Stimulated activated CD8-positive, alpha-beta memory T cell treated with anti-CD3 and anti-CD28 coated beads, Interleukin-12 subunit alpha, Interleukin-12 subunit beta, amount 100 ng/mL, for 1 hour (primary cell): ENCODE measurements around the gene SEC31A.

Experiments
- DNase-seq: peaks from one replicate; pipeline ENCODE4 v3.0.0-alpha.2; 2020; ENCODE audit warnings: low read depth

Gene SEC31A

DNA sequence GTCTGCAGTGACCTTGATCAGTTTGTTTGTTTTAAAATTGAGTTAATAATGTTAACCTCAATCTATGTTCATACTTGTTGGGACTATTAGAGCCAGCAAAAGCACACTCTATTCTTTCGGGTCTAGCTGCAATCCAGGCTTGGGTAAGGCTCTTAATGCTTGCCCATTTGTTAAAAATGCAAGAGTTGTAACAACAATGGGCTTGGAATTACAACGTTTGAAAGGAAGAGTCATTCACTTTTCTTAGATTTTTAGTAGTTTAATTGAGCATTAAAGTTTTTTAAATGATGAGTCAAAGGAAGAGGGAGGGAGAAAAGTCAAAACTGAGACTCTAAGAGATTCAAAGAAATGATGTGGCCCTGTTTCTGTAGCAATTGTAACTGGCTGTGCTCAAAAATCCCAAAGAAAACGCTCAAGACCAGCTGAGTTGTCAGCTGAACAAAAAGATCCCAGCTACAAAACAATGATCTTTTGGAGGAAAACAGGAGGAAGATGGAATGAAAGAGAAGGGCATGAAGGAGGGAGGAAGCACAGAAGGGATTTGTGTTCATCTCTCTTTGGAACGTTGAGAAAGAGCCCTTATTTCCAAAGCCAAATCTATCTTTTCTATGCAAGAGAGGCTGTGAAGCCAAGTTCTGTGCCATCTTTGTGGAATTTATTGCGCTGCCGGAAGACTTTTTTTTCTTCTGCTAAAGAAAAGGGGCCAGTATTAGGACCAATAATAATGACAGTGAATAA lies 97.9 kb downstream of the SEC31A start:
- no peak for DNase-seq

DNA sequence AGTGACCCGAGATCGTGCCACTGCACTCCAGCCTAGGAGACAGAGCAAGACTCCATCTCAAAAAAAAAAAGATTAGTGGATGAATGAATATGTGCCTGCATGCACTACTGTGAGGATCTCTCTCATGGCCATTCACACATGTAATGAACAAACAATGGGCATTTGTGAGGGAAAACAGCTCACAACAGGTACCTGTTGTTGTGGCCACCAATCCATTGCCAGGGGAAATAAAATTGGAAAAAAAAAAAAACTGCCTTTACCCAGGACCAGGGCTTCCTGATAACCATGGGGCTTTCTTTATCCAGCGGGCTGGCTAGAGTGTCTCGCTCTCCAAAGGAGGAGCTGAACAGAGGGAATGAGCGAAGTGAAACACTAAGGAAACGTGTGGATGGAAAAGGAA lies 99.8 kb downstream of the SEC31A start:
- no peak for DNase-seq

DNA sequence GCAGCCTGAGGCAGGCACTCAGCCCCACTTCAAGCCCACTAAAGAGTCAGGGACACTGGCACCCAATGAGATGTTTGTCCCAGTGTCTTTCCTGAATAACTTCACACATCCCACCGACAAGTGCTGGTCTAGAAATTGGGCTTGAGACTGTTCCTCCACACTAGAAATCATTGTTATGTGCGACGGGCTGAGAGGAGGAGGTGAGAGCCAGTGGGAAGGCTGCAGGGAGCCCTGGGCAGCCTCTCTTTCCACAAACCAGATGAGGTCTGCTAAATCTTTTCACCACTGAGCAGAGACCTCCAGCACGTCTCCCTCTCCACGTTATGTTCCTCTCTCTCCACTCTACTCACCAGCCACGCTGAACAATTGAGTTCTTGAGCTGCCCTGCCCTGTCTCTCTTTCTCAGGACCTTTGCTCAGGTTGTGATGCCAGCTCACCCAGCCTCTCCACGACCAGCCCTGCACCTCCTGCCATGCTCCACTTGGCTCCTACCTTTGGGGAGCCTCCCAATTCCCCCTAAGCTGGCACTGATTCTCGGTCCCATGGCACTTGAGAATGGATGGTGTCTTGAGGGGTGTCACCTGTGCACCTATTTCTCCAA lies 100.8 kb downstream of the SEC31A start:
- no peak for DNase-seq

DNA sequence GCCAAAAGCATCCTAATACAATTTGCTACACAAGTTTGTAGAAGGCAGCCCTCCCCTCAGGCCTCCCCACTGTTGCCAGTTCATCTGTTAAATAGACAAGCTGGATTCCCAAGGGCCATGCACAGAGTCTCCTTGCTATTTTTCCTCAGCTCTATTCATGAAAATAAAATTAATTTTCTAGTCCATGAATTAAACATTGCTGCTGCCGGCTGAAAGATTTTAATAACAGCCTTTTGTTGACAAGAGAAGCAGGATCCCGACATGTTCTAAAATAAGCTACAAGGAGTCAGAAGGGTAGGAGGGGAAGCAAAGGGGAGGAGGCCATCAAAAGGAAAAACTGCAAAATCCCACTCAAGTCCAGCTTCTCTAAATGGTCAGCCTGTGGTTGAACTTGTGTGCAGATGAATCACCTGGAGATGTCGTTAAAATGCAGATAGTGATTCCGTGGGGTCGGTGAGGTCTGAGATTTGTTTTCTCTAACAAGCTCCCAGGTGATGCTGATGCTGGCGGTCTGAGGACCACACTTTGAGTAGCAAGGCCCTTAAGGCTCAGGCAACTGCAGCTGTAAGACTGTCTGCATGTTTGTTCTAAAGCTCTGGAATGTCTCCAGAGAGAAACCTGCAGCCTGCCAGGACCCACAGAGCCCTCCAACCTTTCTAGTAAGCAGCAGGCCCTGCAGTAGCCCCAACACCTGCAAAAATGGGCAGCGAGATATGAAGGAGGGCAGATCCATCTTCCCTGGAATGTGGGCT lies 101.8 kb downstream of the SEC31A start:
- DNase-seq = no peak

DNA sequence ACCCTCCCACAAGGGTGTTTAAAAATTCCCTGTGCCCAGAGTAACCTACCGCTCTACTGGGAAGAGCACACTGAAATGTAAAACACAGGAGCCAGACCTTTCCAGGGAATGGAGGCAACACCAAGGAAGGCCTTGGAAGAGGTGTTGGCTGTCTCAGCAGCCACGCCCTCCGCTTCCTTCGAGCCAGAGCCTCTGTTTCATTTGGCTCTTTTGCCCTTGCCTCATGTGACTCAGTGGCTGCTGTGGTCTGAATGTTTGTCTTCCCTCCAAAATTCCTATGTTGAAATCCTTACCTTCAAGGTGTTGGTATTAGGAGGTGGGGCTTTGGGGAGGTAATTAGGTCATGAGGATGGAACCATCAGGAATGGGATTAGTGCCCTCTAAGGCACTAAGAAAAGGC lies 103.6 kb downstream of the SEC31A start:
- DNase-seq = no peak

DNA sequence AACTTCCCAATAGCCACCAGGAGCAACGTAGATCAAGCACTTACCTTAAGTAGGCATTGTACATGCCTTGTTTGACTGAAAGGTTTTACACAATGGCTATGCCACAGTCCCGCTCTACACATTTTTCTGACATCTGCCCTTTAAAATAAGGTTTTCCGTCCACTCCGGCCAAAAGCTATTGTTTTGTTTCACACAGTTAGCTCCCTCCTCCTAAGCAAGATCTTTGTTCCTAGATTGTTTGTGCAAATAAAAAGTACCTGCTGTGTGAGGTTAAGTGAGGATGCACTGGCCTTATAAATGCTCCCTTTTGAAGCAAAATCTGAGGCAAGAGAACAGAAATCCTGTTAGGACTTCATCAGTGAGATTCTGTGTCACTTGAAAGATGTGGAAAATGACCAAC lies 104.1 kb downstream of the SEC31A start:
- no peak for DNase-seq

DNA sequence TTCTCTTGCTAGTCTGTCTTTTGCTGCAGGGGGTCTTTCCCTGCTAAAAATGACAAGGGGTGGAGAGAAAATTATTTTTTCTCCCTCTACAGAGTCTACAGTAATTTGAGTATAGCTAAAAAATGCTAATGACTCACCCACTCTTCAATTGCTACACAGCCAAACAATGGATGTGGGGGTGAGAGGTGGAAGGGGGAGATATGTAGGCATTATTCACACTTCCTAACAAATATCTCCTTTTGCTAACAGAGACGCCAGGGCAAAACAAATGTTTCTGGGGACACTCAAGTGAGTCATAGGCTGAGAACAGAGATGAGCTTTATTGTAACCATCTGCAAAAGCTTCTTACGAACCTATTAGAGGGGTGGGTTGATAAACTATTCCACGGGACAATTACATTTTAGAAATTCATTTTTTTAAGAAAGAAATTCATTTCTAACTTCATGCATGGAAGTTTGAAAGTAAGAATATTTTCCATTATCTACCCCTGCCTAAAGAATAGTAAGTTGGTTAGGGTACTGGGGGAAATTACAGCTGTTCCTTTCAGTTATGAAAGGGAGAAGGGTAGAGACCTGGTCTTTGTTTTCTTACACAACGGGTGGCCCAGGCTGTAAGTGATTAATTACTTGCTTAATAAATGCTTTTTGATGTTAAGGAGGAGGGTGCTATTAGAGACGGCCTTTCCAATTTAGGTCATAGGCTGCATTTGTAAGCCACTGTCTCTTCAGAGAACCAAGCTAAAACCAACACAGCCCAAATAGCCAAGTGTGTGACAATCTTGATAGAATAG lies 105.1 kb downstream of the SEC31A start:
- DNase-seq = no peak

DNA sequence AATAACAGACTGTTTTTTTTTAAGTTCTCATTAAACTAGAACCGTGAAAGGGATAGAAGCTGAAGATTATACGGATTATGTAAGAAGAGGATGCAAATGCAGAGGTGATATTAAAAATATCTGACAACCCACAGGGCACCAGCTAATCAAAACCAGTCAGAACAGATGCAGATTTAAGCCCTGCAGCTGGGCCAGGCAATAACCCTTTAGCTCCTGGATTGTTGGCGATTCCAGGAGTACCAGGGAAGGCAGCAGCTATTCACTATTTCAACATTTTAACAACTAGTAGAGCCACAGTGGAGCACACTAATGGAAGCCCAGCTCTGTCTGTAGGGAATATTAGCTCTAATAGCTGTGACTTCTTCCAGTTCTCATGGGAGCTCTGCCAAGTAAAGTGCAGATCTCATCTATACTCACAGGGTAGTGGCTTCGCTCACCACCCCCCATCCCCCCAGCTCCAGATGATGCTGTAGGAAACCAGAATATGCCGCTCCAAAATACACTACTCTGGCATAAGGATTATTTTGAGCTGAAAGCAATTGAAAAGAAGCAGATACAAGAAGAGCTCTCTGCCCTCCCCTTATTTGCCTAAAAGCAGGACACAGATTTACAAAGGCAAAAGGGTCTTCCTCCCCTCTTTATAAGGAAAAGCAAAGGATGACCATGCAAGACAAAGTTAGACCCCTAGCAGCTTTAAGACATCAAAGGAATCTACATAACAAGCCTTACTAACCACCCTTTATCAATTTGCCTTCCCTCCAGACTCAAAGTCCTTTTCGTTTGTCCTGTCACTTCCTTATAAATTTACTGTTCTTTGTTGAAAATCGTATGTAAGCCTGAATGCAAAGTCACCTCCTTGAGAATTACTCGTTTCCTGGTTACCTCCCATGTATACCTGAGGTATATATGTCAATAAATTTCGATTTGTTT lies 106.0 kb downstream of the SEC31A start:
- DNase-seq = no peak

DNA sequence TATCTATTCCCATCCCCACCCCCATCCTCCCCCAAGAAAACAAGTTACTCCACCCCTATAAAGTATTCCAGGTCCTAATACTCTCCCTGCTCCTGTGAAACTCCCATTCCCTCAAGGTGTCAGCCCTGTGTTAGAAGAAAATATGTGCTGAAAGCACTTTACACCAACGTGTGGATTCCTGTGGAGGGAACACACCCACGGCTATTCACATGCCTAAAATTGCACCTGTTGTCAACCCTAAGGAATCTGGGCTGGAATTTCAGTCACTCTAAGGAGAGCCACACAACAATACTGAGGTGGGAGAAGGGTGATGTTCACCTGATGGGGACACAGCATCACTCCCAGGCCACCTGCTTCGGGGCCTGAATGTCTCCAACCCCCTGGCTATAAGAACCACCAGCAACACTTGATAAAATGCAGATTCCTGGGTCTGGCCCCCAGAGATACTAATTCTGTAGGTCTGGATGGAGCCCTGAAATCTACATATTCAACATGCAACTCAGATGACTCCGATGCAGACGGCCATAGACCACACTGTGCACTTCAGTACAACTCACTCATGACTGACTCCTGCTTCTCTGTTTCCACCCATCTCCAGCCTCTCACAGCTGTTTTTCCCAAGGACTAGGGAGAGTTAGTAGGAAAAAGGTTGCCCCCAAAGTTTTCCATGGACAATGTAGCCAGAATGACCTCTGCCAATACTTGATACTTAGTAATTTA lies 108.2 kb downstream of the SEC31A start:
- no peak for DNase-seq

DNA sequence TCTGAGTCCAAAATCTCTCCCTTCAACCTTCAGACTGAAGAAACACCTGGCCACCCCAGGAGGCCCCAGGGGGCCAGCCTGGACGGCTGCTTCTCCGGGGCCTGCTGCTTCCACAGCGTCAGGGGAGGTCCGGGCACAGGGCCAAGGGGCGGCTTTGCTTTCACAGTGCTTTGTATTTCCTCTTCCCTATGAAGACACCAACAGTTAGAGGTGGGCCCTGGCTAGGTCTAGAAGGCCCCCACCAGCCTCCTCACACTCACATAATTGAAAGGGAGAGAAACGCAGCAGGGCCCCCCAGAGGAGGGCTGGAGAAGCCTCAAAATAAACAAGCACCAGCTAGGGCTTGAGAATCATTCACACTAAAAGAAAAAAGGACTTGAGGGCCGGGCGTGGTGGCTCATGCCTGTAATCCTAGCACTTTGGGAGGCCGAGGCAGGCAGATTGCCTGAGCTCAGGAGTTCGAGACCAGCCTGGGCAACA lies 110.2 kb downstream of the SEC31A start:
- no peak for DNase-seq

DNA sequence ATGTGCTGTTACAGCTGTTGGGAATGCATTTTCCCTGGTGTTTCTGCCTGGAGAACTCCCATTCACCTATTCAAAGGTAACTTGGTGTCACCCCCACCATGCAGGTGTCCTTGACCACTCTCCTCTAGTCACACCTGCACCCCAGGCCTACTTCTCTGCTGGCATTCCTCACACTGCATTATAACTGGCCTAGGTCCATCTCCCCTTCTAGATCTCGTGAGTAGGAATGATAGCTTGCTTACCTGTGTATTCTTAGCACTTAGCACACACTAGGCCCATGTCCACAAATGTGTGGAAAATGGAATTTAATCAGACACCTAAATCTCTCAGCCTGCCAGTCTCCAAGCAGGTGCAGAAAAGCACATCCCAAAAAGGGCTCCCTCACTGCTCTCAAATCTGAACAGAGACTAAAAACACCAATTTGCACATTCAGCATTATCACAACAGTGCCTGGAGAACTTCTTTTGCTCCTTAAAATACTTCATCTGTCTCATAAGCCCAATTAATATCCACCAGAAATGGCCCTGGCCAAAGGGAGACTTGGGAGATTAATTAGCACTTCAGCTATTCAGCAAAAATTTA lies 110.7 kb downstream of the SEC31A start:
- no peak for DNase-seq

DNA sequence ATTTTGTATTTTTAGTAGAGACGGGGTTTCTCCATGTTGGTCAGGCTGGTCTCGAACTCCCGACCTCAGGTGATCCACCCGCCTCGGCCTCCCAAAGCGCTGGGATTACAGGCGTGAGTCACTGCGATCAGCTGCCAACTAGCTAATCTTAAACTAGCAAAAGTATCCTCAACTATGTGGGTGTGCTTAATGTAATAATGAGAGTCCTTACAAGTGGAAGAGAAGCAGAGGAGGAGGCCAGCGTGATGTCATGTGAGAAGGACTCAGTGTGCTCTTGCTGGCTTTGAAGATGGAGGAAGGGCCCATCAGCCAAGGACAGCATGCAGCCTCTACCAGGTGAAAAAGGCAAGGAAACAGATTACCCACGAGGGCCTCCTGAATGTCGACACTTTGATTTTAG lies 111.9 kb downstream of the SEC31A start:
- no peak for DNase-seq

DNA sequence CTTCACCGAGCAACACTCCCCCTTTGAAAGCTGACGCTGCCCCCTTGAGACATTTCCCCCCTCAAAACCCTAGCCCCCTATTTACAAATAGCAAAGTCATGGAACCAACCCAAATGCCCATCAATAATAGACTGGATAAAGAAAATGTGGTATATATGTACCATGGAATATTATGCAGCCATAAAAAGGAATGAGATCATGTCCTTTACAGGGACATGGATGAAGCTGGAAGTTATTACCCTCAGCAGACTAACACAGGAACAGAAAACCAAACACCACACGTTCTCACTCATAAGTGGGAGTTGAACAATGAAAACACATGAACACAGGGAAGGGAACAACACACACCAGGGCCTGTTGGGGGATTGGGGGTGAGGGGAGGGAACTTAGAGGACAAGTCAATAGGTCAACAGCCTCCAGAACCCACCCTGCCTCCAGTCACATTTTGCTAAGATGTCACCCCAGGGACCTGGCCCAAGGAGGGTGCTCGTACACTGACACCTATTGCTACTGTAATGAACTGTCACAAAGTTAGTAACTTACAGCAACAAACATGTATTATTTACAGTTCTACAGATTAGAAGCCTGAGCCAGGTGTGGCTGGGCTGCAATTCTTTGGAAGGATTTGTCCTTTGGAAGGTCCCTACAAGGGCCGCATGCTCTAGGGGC lies 113.0 kb downstream of the SEC31A start:
- DNase-seq = no peak

DNA sequence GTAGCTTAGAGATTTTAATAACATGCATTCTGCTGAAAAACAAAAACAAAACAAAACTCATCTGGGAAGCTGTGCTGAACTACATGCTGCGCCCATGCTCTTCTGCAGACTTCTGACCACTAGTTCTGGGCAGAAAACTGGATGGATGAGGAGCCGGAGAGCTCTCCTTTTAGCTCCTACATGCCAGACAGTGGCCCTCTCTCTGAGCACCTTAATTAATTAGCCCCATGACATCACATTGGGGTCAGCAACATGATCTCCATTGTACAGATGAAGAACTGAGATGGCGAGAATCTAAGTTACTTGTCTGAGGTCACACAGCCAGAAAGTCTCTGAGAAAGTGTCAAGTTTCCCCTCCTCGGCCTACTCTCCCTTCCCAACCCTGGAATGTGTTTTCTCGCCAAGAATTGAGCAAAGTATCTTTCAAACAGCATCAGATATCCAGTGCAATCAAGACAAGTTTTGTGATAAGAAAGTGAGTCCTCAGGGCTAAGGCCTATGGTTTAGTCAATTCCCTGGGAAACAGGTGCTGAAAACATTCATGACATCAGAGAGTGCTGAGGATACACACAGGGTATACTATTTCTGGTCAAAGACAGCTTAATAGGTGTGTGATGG lies 113.9 kb downstream of the SEC31A start:
- DNase-seq = no peak

DNA sequence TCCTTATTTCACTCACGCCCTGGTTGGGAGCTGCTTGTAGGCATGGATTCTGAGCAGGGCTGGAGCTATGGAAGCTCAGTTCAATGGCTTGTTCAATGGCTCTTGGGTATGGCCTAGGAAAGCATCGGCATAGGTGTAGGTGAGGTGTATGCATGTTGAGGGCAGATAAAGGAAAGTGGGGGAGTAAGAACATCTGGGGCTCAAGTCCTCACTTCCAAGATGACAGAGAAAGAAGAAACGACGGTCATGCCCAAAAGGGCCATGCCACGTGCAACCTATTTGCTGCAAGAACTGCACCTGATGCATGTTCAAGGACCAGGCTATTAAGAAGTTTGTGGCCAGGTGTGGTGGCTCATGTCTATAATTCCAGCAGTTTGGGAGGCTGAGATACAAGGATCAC lies 115.7 kb downstream of the SEC31A start:
- no peak for DNase-seq

DNA sequence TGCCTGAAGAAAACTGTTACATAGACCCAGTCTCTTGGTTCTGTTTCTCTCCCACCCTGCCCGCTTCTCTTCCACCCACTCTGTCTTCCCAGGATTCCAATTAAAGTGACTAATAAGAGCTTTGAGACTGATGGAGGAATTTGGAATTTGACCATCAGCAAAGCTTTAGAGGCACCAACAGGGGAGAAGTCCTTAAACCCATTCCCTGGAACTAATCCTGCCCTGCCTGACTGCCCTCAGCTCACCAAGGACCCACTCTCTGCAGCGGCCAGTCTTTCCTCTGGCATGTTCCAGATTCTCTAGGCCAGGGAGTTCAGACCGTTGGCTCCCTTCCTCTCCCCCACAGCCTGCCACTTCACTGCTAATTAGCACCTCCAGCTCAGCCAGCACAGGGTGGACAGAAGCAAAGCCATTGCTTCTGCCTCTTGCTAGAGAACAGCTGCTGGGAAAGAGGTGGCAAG lies 116.2 kb downstream of the SEC31A start:
- DNase-seq = no peak

DNA sequence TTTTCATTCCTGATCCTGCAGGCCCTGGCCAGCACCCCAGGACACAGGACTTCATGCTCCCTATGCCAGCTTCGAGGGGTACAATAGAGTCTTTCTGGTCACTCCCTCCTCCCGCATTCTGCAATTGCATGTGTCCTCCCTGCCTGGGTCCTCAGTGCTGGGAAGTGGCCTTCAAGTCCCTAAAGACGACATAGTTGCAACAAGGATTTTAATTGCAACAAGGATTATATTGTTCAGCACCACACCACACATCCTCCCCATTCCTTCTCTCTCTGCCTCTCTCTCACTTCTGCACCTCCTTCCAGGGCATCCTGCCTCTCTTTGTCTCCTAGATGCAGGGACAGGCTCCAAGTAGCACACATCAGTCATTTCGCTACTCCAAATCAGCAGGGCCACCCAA lies 117.9 kb downstream of the SEC31A start:
- no peak for DNase-seq

DNA sequence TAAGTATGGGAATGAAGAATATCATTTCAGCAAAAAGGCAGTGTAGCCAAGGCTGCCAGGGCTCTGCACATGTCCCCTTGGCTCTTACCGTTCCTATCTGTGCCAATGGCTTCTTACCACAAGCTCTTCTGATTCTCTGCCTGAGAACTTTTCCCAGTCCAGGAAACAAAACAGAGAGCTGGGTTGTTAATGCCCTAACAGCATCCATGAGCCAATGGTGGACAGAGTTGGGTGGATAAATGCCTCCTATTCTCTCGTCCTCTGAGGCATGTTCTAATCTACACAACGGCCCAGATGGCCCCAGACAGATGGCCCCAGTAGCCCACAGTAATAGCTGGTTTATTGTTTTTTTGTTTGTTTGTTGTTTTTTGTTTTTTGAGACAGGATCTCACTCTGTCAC lies 120.3 kb downstream of the SEC31A start:
- no peak for DNase-seq
